ENCODE results near the gene PRRT4.

DNA sequence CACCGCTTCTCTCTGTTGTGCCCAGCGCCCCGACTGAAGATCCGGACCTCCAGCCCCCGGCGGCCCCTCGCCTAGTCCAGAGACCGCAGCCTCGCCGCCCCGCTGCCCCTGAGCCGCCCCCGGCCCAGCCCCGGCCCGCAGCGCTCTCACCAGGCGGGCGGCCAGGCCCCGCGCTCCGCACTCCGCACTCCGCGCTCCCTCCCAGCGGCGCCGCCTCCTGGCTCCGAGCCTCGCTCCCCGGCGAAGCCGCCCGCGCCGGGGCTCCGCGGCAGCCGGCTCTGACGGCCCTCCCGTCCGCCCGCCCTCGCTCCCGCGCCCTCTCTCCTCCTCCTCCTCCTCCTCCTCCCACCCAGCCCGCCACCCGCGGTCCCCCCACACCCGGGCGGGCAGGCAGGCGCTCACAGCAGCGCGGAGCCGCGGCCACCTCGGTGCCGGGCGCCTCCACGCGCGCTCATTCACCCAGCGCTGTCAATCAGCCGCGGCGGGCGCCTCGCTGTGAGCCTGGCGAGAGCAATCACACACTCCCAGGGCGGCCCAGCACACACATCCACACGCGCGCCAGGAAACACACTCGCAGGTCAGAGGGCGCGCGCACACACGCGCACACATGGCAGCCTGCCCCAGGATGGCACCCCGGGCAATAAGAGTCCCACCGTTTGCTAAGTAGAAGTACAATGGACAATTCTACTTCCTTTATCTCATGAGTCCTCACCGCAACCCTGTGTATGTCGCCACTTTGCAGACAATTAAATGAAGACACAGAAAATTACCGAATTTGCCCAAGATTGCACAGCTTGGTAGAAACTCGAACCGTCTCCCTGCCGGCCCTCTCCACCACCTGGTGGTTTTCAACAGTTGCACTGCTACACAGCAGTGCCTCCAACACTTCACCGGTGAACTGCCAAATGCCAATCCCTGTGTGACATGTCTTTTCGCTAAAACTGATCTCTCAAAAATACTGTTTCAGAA is at the start of gene PRRT4:
- no peak for TF ChIP-seq TCF7L2 (IDR thresholded peaks at IDR 0.05; ENCODE audit: low read depth, low read length)
- no peak for TF ChIP-seq ZNF778 (CRISPR knock-in tag; IDR thresholded peaks at IDR 0.05)
- no peak for TF ChIP-seq ATF2 (CRISPR knock-in tag; IDR thresholded peaks at IDR 0.05)
- no peak for TF ChIP-seq BHLHE40 (IDR thresholded peaks at IDR 0.05; ENCODE audit: low read length)
- no peak for TF ChIP-seq FOXA1 (IDR thresholded peaks at IDR 0.05; ENCODE audit: borderline replicate concordance)
- no peak for TF ChIP-seq ZNF407 (IDR thresholded peaks at IDR 0.05; ENCODE audit: low read depth)
- TF ChIP-seq ELF1 (tag; IDR thresholded peaks at IDR 0.05), result no peak
- TF ChIP-seq NCOR1 (IDR thresholded peaks at IDR 0.05), result no peak
- no peak for TF ChIP-seq CREM (IDR thresholded peaks at IDR 0.05; ENCODE audit: low read depth)
- no peak for TF ChIP-seq USF2 (CRISPR knock-in tag; IDR thresholded peaks at IDR 0.05)
- TF ChIP-seq ZNF274 (IDR thresholded peaks at IDR 0.05; ENCODE audit: borderline replicate concordance, low read depth, low read length), result no peak
- no peak for TF ChIP-seq ZNF583 (CRISPR knock-in tag; IDR thresholded peaks at IDR 0.05)

Measured in K562 (cell line).